CD4-positive, alpha-beta T cell treated with Interleukin-15 for 1 hour (primary cell): ENCODE data around the gene SNED1.
"Not testable (repeated sequence)": the region's sequence is repeated elsewhere in the genome, so short reads cannot be mapped to it uniquely, and the experiment has no call there.

ENCODE experiments used
- DNase-seq: peaks from one replicate; pipeline ENCODE4 v3.0.0-alpha.2; 2020

SNED1 gene

GRCh38 chr2:241088791-241089732, 90.6 kb downstream of the SNED1 start:
- DNase-seq = no peak

- no peak for DNase-seq
Measured at GRCh38 chr2:241091201-241091600, 92.8 kb downstream of the SNED1 start.

GRCh38 chr2:241091734-241092445, 93.5 kb downstream of the SNED1 start:
- DNase-seq = no peak

- DNase-seq = no peak
Measured at GRCh38 chr2:241092677-241093076, 94.3 kb downstream of the SNED1 start.

- DNase-seq = not testable (repeated sequence)
Measured at GRCh38 chr2:241093133-241093781, 94.8 kb downstream of the SNED1 start.

GRCh38 chr2:241094172-241094571, 95.8 kb downstream of the SNED1 start:
- DNase-seq = no peak

- no peak for DNase-seq
Measured at GRCh38 chr2:241094924-241095420, 96.6 kb downstream of the SNED1 start.

- DNase-seq = peak; percentile 61
Measured at GRCh38 chr2:241095594-241096290, 97.3 kb downstream of the SNED1 start.

GRCh38 chr2:241096979-241097378, 98.6 kb downstream of the SNED1 start:
- no peak for DNase-seq

GRCh38 chr2:241099246-241099645, 100.8 kb downstream of the SNED1 start:
- DNase-seq = no peak

- DNase-seq = peak; percentile 87
Measured at GRCh38 chr2:241102239-241102803, 103.9 kb downstream of the SNED1 start, which contains the start of gene MTERF4. Gene MTERF4, minus strand, starts transcription at chr2:241102287. Its CDS starts 14 bp downstream, at chr2:241102273.

- DNase-seq = no peak
Measured at GRCh38 chr2:241103176-241103595, 104.8 kb downstream of the SNED1 start.

GRCh38 chr2:241104611-241105010, 106.2 kb downstream of the SNED1 start:
- DNase-seq = not testable (repeated sequence)

- DNase-seq = no peak
Measured at GRCh38 chr2:241105641-241106040, 107.2 kb downstream of the SNED1 start.

- DNase-seq = no peak
Measured at GRCh38 chr2:241107031-241107783, 108.8 kb downstream of the SNED1 start.

GRCh38 chr2:241108271-241109209, 110.1 kb downstream of the SNED1 start:
- DNase-seq = peak; percentile 43

GRCh38 chr2:241109210-241110088, 111.0 kb downstream of the SNED1 start:
- no peak for DNase-seq

GRCh38 chr2:241110089-241110606, 111.7 kb downstream of the SNED1 start:
- no peak for DNase-seq
